Measurements from ENCODE around the gene ELFN1. TPM values are rescaled to one million over a fixed set of nuclear protein-coding genes. Genes with fewer than 3 reads are reported as not detected.

The ELFN1 gene
- total RNA-seq, 4 donors from 2014 or later = 0.51 to 6.7 (median 3.6) TPM

DNA sequence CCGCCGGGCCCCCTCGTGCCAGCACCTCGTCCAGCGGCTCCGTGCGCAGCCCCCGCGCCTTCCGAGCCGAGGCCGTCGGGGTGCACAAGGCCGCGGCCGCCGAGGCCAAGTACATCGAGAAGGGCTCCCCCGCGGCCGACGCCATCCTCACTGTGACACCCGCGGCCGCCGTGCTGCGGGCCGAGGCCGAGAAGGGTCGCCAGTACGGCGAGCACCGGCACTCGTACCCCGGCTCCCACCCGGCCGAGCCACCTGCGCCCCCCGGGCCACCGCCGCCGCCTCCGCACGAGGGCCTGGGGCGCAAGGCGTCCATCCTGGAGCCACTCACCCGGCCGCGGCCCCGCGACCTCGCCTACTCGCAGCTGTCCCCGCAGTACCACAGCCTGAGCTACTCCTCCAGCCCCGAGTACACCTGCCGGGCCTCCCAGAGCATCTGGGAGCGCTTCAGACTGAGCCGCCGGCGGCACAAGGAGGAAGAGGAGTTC lies 76.5 kb downstream of the ELFN1 start:
- H3K9me3 ChIP-seq = no peaks in the 10 kb centered on the region
- TF ChIP-seq, protein P1, sequence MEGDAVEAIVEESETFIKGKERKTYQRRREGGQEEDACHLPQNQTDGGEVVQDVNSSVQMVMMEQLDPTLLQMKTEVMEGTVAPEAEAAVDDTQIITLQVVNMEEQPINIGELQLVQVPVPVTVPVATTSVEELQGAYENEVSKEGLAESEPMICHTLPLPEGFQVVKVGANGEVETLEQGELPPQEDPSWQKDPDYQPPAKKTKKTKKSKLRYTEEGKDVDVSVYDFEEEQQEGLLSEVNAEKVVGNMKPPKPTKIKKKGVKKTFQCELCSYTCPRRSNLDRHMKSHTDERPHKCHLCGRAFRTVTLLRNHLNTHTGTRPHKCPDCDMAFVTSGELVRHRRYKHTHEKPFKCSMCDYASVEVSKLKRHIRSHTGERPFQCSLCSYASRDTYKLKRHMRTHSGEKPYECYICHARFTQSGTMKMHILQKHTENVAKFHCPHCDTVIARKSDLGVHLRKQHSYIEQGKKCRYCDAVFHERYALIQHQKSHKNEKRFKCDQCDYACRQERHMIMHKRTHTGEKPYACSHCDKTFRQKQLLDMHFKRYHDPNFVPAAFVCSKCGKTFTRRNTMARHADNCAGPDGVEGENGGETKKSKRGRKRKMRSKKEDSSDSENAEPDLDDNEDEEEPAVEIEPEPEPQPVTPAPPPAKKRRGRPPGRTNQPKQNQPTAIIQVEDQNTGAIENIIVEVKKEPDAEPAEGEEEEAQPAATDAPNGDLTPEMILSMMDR (IDR thresholded peaks at IDR 0.05) = no peak
- TF ChIP-seq POLR2A (IDR thresholded peaks at IDR 0.05) = no peak
- no peak overlapping the region for H3K4me3 ChIP-seq
- H3K27ac ChIP-seq = no peak overlapping the region
- no peaks in the 10 kb centered on the region for H3K36me3 ChIP-seq
- H3K27me3 ChIP-seq = no peaks in the 10 kb centered on the region
- DNase-seq = no peak
- H3K4me1 ChIP-seq = peaks cover 0 to 3% of the 10 kb centered on the region in 2 donors
- intact Hi-C loops (cut with DNase I; ENCODE audit: low total_unique reads) = no loop called here

DNA sequence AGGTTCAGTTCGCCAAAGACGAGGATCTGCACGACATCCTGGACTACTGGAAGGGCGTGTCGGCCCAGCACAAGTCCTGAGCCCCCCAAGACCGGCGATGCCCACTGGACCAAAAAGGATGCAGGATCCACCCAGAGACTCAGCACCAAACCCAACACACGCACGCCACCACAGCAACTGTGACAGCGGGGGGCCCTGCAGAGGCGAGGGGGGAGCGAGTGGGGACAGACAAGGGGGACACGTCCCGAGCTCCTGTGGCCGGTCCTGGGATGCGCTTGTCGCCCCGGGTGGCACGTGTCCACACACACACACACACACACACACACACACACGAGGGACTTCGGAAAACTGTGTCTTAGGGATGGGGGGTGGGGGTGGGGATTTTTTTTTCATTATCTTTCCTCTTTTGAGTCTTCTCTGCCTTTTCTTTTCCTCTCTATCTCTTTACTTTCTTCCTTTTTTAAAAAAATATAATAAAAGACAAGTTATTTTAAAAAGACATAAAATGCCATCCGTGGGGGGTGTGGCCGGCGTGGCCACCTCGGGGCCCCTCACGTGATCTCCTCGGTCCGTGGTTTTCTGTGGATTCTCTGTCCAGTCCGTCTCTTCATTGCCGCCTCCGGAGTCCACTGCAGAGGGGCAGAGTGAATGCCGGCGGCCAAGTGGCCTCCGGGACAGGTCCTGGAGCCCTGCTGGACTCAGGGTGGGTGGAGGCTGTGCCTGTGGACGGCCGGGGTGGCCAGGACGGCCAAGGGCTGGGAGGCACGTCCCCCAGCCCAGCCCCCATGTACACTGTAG lies 77.1 kb downstream of the ELFN1 start:
- no peaks in the 10 kb centered on the region for H3K27me3 ChIP-seq
- TF ChIP-seq, protein P1 (IDR thresholded peaks at IDR 0.05) = no peak
- TF ChIP-seq POLR2A (IDR thresholded peaks at IDR 0.05) = no peak
- no peak for DNase-seq
- intact Hi-C loops (cut with DNase I; ENCODE audit: low total_unique reads) = no loop called here
- peaks cover 0 to 3% of the 10 kb centered on the region in 2 donors for H3K4me1 ChIP-seq
- no peak overlapping the region for H3K27ac ChIP-seq
- no peak overlapping the region for H3K4me3 ChIP-seq
- no peaks in the 10 kb centered on the region for H3K36me3 ChIP-seq
- no peaks in the 10 kb centered on the region for H3K9me3 ChIP-seq

DNA sequence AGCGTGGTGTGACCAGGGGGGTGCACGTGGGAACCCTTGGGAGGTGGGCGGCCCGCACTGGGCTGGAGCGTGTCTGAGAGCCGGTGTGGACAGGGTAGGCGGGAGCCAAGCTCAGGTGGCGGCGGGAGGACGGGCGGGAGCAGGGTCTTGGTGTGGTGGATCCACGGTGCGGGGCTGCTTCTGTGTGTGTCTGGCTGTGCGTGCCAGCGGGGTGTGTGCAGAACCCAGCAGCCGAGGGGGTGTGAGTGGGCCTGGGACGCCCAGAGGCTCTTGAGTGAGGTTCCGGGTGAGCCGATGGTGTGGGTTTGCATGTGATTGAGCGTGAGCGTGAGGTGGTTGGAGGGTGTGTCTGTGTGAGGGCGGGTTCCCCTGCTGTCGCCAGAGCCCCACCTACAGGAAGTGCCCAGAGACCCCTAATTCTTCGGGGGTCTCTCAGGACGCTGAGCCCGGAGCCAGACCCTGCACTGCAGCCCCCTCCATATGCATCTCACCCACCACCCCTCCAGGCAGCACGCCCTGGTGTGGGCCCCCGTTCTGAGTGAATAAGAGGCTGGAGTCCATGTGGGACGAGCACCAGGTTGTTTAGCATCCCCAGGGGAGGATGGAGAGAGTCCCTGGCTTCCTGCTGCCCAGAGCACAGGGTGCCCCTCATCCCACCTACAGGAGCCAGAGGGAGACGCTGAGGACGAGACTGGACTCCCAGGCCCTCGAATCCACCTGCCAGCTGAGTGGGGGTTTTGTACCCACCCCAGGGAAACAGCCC lies 78.2 kb downstream of the ELFN1 start:
- no peaks in the 10 kb centered on the region for H3K9me3 ChIP-seq
- H3K4me3 ChIP-seq = no peak overlapping the region
- TF ChIP-seq POLR2A (IDR thresholded peaks at IDR 0.05) = no peak
- TF ChIP-seq, protein P1 (IDR thresholded peaks at IDR 0.05) = no peak
- no peaks in the 10 kb centered on the region for H3K36me3 ChIP-seq
- DNase-seq = no peak
- no peaks in the 10 kb centered on the region for H3K27me3 ChIP-seq
- H3K27ac ChIP-seq = no peak overlapping the region
- peaks cover 0 to 3% of the 10 kb centered on the region in 2 donors for H3K4me1 ChIP-seq
- intact Hi-C loops (cut with DNase I; ENCODE audit: low total_unique reads) = no loop called here

DNA sequence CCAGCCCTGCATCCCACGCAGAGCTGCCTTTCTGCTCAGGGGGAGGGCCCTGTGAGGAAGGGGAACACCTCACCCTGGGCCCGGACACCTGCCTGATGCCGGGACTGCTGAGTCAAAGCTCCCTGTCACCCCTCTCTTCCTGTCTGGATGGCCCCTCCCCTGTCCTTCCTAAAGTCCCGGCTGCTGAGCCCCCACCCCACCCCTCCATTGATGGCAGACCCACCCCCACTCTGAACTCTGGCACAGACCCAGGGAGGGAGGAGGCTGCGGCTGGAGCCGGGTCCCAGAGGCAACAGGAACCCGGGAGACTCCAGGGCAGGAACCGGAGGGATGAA lies 78.7 kb downstream of the ELFN1 start:
- TF ChIP-seq, protein P1 (IDR thresholded peaks at IDR 0.05) = no peak
- TF ChIP-seq POLR2A (IDR thresholded peaks at IDR 0.05) = no peak
- Histone ChIP-seq H3K27me3 (no peaks in the 10 kb centered on the region), H3K27ac (no peak overlapping the region), H3K4me3 (no peak overlapping the region), H3K9me3 (no peaks in the 10 kb centered on the region), H3K4me1 (peaks cover 0 to 3% of the 10 kb centered on the region in 2 donors), H3K36me3 (no peaks in the 10 kb centered on the region)
- no peak for DNase-seq
- intact Hi-C loops (cut with DNase I; ENCODE audit: low total_unique reads) = no loop called here

DNA sequence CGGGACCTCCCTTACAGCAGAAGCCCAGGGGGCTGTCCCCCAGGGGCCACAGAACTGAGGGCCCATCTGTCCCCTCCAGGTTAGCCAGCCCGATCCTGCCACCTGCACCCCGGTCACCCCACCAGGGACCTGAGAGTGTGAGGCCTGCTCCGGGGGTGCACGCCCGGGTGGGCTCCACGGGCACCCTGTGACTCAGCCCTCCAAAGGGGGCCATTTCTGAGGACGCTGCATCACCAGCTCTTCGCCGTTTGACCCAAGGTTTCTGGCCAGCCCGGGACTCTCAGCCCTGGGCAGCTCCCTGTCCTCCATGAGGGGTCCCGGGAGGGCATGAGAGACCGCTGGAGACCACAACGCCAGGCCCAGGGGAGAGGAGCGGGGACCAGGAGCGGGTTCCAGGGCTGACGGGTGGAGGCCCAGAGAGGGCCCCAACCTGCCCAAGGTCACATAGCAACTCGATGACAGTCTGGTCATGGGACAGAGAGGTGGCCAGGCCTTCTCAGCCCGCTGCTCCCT lies 79.3 kb downstream of the ELFN1 start:
- no peaks in the 10 kb centered on the region for H3K27me3 ChIP-seq
- no peak overlapping the region for H3K4me3 ChIP-seq
- H3K4me1 ChIP-seq = peaks cover 0 to 3% of the 10 kb centered on the region in 2 donors
- H3K36me3 ChIP-seq = no peaks in the 10 kb centered on the region
- DNase-seq = no peak
- H3K27ac ChIP-seq = no peak overlapping the region
- TF ChIP-seq, protein P1 (IDR thresholded peaks at IDR 0.05) = no peak
- no peak for TF ChIP-seq POLR2A (IDR thresholded peaks at IDR 0.05)
- intact Hi-C loops (cut with DNase I; ENCODE audit: low total_unique reads) = no loop called here
- no peaks in the 10 kb centered on the region for H3K9me3 ChIP-seq

All from uterus (tissue), 4 donors.